AG09309 (cell line): ENCODE measurements around the gene RAP1GAP.

Source experiments
- DNase-seq: peaks from one replicate; pipeline ENCODE4 v3.0.0-alpha.2; 2010; ENCODE audit warnings: low read depth
- H3K4me3 ChIP-seq: 2 replicates; pipeline ENCODE4 v1.5.1; 2011; ENCODE audit warnings: mild to moderate bottlenecking, low read depth, low read length, moderate library complexity; ENCODE audit not compliant: control insufficient read depth
- TF ChIP-seq, protein P1 (sequence below): IDR thresholded peaks from 2 replicates; pipeline ENCODE4 v1.5.1; 2011; ENCODE audit warnings: mild to moderate bottlenecking, low read depth, low read length, inconsistent platforms; ENCODE audit not compliant: insufficient read depth, control insufficient read depth; ENCODE audit errors: missing control alignments

The RAP1GAP gene

DNA sequence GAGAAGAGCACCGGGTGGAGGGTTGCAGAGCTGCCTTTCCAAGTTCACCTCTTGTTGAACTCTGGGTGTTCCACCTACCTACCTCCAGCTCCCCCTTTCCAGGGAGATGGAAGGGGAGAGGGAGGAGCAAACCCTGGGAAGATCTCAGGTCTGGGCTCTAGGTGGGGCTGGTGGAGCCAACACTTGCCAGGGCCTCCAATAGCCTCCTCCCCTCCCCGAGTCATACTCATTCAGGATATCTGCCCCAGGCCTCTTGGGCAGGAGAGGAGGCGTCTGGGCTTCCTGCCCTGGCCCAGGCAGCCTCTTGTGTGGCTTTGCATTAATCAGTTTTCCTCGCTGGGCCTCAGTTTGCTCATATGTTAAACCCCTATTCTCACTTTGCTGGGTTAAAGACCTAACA is 13.4 kb downstream of the RAP1GAP start:
- DNase-seq: no peak
- no peak overlapping the region for H3K4me3 ChIP-seq

DNA sequence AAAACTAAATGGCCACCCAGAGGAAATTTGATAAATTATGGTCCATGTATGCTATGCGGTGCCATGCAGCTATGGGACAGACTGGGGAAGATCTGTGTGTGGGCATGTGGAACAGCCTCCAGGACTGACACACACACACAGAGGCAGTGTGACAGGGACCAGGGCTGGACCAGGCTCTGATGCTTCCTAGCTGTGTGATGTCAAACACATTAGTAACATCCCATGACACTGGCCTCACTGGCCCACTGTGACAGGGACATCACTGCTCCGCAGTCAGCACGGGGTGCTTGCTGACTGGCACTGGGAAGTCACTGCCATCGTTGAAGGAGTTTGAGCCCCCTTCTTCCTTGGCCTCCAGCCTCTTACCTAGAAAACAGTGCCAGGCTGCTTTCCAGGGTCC is 13.9 kb downstream of the RAP1GAP start:
- no peak for DNase-seq
- H3K4me3 ChIP-seq: no peak overlapping the region
- TF ChIP-seq, protein P1, sequence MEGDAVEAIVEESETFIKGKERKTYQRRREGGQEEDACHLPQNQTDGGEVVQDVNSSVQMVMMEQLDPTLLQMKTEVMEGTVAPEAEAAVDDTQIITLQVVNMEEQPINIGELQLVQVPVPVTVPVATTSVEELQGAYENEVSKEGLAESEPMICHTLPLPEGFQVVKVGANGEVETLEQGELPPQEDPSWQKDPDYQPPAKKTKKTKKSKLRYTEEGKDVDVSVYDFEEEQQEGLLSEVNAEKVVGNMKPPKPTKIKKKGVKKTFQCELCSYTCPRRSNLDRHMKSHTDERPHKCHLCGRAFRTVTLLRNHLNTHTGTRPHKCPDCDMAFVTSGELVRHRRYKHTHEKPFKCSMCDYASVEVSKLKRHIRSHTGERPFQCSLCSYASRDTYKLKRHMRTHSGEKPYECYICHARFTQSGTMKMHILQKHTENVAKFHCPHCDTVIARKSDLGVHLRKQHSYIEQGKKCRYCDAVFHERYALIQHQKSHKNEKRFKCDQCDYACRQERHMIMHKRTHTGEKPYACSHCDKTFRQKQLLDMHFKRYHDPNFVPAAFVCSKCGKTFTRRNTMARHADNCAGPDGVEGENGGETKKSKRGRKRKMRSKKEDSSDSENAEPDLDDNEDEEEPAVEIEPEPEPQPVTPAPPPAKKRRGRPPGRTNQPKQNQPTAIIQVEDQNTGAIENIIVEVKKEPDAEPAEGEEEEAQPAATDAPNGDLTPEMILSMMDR: no peak

More for the DNA sequence above, 13.4 kb downstream of the RAP1GAP start:
- TF ChIP-seq, protein P1: no peak

DNA sequence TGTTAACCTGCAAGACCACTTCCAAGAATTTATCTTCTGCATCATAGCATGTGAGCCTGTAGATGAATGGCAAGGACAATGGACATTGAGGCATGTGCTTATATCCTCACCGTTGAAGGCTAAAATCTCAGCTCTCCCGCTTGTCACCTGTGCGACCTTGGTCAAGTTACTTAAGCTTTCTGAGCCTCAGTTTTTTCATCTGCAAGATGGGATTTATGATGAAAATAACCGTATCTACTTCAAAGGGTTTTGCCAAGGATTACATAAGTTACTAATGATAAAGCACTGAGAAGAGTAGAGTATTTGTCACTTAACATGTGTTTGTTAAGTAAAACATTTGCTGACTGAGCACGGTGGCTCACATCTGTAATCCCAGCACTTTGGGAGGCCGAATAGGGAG is 14.9 kb downstream of the RAP1GAP start:
- H3K4me3 ChIP-seq: no peak overlapping the region
- no peak for DNase-seq
- TF ChIP-seq, protein P1: no peak

DNA sequence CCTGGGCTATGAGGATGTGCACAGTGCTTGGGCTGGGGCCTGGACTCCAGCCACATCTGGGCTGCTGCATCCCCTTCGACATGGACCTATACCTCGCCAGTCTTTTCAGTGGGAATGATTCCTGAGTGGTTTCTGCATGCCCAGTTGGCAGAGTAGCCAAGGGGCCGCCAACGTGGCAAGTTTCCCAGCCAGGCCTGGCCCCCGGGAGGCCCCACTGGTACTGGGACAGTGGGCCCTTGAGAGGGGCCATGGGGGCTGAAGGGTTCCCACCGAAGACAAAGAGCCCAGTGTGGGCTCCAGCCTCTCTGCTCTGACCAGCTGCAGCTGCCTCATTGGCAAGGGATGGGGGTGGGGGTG is 15.4 kb downstream of the RAP1GAP start:
- no peak overlapping the region for H3K4me3 ChIP-seq
- no peak for DNase-seq
- TF ChIP-seq, protein P1: no peak

DNA sequence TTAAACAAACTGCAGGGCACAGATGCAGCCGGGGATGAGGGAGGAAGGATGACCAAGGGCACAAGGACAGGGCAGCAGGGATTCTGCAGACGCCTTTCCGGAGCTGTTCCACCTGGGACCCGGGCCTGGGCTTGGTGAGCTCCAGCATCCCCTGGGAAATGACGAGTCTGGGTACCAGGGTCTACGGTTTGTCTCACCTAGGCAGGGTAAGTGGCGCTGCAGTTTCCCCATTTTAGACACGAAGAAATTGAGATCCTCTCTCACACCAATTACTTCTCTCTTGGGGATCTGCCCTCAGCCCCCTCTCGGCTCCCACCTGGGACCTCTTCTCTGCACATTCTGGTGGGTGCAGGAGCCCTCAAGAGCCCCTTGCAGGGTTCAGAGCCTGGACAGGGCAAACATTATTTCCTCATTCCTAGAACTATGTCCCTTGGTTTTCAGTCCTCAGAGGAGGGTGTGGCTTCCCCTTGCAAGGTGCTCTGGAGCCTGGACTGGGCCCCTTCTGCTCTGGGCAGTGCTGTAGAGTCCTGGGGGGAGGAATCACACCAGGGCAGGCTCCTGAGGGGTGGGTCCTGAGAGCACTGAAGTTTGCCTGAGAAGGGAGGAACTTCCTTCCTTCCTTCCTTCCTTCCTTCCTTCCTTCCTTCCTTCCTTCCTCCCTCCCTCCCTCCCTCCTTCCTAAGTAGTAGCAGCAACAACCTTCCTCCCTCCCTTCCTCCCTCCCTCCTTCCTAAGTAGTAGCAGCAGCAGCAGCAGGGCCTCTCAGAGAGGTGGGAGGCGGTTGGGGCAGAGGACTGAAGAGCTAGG is 16.0 kb downstream of the RAP1GAP start:
- TF ChIP-seq, protein P1: no peak
- DNase-seq: no peak
- H3K4me3 ChIP-seq: no peak overlapping the region

DNA sequence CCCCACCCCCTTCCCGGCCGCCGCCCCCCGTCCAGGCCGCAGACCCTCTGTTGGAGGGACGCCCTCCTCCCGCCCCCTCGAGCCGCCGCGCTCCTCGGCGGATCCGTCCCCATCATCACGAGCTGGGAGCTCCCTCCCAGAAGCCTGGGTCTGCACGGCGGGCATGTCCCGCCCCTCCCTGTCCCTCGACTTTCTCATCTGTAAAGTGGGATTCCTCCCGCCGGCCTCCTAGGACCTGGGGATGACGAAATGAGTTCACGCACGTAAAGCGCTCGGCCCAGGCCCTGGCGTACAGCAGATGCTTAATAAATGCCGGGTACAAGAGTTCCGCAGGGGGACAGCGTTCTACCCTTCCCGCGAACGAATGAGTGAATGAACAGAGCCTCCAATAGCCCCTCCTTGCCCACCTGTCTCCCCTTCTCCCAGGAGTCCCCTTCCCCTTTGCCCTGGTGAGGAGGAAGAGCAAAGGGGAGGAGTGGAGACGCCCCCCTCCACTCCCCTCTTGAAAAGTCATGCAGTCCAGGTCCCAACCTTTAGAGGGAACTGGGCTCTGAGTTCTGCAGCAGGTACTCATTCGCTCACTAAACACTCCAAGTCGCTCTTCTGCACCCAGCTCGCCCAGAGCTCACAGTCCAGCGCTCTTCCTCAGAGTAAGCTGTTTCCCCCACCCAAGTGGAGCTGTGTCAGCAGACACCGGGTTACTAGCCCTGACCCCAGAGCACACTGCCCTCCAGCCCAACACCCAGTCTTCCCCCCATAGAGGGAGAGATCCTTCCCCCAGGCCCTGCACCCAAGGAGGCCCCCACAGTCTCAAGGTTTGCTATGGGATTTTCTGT is 16.8 kb downstream of the RAP1GAP start:
- DNase-seq: no peak
- H3K4me3 ChIP-seq: no peak overlapping the region
- TF ChIP-seq, protein P1: no peak
